GM11168 (cell line): Measurements from ENCODE around the gene CSMD2.
"Not testable (repeated sequence)": the region's sequence is repeated elsewhere in the genome, so short reads cannot be mapped to it uniquely, and the experiment has no call there.

Experiments
- in situ Hi-C: fragments of 300-500 bp; cut with MboI; formaldehyde crosslinking; loops from one replicate; pipeline ENCODE4 v1.12.0; 2022; ENCODE audit warnings: low sequenced_read_pairs; ENCODE audit not compliant: unreplicated experiment

Gene CSMD2

DNA sequence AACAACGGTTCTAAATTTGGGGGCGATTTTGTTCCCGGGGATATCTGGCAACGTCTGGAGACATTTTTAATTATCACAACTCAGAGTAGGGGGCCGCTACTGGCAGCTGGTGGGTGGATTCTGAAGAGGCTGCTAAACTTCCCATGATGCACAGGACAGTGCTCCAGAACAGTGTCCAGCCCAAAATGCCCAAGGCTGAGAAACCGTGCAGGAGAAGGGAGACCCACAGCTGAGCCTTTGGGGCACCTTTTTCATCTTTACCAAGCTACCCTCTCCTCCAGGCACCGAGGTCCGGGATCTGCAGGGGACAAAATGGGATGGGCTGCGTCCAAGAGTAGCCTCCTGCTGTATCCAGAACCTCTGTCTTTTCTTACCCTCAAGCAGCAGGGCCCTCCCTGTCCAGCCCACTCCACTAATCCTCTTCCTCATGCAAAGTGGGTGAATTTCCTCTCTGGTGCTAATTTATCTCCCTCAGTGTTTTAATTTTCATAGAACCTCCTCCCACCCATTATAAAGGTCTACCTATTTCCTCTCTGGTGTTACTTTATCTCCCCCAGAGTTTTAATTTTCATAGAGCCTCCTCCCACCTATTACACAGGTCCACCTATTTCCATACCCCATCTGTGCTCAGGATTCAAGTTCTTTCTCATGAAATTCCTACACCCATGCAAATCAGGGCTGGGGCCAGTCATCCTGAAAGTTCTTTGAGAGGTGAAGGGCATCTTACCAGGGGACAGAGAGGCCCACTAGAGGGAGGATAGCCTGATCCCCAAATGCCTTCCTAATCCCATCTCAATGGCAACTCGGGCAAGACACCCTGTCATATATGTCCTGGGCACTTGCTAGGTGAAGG is 42.7 kb downstream of the CSMD2 start:
- in situ Hi-C loops, result no loop called here

DNA sequence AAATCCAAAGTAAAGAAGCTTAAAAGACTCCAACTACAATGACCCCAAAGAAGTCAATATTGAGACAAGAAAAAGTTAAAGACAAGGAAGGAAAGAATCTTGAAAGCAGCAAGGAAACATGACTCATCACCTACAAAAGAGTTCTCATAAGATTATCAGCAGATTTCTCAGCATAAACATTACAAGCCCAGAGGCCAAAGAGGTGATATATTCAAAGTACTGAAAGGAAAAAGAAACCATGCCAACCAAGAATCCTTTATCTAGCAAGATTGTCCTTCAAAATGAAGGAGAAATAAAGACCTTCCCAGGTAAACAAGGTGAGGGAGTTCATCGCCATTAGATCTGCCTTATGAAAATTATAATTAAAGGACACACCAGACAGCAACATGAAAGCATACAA is 49.8 kb downstream of the CSMD2 start:
- in situ Hi-C loops, result no loop called here

DNA sequence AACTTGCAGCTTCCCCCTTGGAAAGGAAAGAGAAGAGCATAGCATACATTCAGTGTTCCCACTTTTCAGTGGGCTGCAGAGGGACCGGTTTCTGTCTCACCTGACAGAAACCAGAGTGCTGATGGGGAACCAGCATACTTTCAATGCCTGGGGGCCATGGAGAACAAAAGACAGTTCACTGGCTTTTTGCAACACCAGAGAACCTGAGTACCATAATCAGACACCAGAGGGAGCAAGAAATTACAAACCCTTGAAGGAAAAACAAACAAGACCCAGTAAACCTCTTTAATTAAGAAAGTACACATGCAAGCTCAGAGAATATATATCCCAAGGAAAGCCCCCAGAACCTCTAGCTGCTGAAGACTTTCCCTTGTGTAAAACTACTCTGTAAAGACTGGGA is 51.1 kb downstream of the CSMD2 start:
- in situ Hi-C loops, result no loop called here

DNA sequence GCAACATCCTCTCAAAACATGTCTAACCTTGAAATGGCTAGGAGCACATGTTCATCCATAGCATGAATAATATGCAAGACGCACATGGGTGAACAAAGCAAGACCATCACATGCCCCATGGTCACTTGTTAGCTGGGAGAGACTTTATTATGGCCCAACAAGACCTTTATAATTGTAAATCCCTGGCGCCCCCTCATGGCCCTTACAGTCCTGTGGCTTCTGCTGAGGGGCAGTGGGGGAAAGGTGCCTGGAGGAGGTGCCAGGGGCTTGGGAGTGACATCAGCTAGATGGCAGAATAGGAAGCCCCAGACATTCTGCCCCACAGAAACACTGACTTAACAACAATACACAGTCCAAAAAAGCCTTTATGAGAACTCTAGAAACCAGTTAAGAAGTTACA is 51.7 kb downstream of the CSMD2 start:
- in situ Hi-C loops, result no loop called here

DNA sequence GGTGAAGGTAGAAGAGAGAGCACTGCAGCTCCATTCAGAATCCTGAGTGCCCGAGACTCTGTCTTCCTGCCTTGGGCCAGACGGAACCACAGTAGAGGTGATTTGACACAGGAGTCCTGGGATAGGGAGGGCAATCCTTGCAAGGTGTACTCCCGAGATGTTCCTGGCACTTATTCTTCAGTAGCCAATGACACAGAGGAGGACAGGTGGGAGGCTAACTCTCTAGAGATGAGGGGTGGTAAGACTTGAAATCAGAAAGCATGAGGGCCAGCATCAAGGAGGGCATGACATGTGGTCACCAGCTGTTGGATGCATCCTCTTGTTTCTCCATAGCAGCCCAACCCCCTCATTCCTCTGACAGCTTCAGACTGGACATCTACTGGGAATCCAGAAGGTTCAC is 56.3 kb downstream of the CSMD2 start:
- in situ Hi-C loops, result no loop called here

DNA sequence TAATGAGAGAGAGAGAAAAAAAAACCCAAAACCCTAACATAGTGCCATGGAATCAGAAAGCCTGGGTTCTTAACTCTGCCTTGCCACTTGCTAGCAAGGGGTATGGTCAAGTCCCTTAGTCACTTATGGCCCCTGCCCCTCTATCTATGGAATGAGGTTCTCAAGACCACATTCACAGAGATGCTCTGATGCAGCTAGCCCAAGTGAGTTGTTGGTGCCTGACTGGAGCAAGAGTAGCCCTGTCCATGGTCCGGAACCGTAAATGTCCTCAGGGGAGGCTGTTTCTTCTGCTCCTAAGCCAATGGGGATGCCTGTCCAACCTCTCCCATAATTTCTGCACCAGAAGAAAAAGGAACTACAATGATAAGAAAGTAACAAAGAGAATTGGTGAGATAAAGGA is 56.8 kb downstream of the CSMD2 start:
- in situ Hi-C loops, result no loop called here

DNA sequence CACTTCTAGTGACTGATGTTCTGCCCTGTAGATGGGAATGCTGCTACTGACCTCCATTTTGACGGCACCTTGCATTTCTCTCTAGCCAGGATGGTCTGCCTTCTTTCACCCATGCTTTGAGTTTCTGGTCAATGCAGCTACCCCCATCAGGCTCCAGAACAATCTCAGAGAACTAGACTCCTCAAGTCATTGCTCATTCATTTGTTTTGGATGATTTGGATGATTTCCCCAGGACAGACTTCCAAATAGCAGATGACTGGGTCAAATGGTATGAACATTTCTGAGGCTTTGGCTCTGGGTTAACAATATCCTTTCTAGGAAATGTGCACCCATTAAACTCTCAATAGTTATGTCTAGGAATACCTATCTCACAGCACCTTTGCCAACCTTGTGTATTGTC is 63.9 kb downstream of the CSMD2 start:
- in situ Hi-C loops, result no loop called here

DNA sequence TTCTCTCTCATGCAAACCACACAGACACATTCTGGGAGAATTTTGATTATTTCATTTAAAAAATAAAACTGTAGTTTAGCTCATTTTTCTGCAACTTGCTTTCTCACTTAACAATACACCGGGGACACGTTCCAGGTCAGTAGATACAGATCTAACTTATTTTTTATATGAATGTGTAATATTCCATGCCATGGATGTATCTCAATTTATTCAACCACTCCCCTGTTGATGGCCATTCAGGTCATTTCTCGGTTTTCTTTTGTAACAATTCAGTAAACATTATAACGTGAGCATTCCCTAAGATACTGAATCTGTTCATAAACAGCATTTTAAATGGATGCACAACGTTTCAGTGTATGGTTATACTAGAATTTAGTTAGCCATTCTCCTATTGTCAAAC is 64.7 kb downstream of the CSMD2 start:
- in situ Hi-C loops, result no loop called here

DNA sequence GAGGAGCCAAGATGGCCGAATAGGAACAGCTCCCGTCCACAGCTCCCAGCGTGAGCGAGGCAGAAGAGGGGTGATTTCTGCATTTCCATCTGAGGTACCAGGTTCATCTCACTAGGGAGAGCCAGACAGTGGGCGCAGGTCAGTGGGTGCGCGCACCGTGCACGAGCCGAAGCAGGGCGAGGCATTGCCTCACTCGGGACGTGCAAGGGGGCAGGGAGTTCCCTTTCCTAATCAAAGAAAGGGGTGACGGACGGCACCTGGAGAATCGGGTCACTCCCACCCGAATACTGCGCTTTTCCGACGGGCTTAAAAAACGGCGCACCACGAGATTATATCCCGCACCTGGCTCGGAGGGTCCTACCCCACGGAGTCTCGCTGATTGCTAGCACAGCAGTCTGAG is 72.6 kb downstream of the CSMD2 start:
- in situ Hi-C loops, result not testable (repeated sequence)

DNA sequence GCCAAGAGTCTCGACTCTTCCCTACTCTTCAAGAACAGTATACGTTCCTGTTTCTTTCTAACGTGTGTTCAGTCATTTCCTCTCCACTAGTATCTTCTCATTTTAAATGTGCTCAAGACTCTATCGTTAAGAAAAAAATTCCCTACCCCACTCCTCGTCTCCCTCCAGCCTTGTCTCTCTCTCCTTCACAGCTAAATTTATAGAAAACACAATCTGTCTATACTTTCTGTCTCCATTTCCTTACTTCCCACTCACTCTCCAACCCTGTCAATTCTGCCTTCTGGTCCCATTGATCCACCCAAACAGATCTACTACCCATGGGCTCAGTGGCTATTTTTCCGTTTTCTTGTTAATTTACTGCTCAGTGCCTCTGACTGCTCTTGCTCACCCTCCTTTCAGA is 75.3 kb downstream of the CSMD2 start:
- in situ Hi-C loops, result no loop called here

DNA sequence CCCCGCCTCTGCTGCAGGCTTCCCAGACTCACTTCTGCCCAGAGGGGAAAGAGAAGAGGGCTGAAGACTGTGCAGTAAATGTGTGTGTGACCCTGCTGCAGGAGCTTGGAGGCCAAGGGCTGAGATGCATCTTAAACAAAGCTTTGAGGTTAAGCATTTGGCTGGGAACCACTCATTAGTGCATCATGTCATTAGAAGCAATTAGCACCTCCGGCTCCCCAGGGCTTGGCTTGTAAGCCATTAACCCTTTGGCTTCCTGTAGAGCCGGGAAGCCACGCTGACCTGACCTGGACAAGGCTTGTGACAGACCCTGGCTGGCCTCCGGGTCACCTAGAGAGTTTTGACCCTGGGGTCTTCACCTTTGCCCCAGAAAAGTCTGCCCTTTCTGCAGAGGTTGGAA is 77.0 kb downstream of the CSMD2 start:
- in situ Hi-C loops, result no loop called here

DNA sequence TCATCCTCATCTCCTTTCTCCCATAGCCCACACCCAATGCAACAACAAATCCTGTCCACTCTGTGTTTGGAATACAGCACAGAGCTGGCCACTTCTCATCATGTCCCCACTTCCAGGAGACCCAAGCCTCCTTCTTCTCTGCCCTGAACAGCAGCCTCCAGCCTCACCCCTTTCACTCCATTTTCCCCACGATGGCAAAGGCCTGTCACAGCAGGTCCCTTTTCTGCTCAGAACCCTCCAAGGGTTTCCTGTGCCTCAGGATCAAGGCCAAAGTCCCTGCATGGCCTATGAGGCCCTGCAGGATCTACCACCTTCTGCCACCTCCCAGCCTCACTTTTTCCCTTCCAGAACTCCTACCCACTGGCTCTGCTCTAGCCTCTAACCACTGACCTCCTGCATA is 78.5 kb downstream of the CSMD2 start:
- in situ Hi-C loops, result no loop called here

DNA sequence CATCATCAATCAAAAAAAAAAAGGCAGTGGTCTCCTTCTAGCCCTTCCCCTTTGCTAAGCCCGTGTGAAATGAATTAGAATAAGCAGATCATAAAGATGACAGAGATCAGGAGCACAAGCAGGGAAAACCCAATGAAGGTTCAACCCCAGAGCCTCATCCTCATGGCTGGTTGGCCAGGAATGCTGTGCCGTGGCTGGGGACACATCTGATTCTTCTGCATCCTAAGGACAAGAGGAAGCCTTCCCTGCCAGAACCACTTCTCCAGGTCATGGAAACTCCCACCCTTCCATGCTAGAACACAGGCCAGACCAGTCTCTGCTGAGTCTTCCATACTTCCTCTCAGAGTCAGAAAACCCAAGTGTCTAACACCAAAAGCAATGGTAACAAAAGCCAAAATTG is 81.1 kb downstream of the CSMD2 start:
- in situ Hi-C loops, result no loop called here

DNA sequence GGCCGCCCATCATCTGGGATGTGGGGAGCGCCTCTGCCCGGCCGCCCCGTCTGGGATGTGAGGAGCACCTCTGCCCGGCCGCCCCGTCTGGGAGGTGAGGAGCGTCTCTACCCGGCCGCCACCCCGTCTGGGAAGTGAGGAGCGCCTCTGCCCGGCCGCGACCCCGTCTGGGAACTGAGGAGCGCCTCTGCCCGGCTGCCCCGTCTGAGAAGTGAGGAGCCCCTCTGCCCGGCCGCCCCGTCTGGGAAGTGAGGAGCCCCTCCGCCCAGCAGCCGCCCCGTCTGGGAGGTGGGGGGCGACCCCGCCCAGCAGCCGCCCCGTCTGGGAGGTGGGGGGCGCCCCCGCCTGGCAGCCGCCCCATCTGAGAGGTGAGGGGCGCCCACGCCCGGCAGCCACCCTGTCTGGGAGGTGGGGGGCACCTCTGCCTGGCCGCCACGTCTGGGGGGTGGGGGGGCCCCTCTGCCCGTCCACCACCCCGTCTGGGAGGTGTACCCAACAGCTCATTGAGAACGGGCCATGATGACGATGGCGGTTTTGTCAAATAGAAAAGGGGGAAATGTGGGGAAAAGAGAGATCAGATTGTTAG is 82.9 kb downstream of the CSMD2 start:
- in situ Hi-C loops, result not testable (repeated sequence)

DNA sequence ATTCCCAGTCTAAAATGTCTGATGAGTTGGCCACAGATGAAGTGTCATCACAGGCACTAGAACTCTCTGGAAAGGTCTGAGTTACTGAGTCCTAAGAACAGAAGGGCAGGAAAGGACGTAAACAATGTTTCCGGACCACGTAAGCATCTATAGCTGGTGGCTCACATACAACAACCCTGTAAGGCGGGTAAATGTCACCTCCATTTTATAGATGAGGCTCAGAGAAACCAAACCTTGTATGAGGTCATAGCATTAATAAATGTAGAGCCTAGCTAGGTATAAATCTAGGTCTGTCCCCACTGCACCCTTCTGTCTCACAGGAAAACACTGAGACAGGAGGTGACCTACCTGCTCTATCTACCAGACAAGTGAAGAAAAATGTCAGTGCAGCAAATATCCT is 86.6 kb downstream of the CSMD2 start:
- in situ Hi-C loops, result no loop called here

DNA sequence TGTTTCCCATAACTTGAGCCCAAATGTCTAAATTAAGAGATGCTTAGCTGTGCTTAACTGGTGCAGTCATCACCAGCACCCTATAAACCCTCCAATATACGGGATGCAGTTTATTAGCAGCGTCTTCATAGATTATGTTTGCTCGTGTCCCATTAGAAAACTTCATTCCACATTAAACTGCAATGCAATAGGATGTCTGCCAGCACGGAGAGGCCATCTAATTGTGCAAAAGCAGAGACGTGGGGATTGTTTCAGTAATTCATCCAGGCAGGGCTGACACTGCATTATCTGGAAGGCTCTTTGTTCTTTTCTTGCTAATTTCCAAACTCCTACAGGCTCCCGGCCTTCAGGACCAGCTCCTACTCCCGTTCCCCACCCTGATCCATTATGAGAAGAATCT is 89.5 kb downstream of the CSMD2 start:
- in situ Hi-C loops, result no loop called here

DNA sequence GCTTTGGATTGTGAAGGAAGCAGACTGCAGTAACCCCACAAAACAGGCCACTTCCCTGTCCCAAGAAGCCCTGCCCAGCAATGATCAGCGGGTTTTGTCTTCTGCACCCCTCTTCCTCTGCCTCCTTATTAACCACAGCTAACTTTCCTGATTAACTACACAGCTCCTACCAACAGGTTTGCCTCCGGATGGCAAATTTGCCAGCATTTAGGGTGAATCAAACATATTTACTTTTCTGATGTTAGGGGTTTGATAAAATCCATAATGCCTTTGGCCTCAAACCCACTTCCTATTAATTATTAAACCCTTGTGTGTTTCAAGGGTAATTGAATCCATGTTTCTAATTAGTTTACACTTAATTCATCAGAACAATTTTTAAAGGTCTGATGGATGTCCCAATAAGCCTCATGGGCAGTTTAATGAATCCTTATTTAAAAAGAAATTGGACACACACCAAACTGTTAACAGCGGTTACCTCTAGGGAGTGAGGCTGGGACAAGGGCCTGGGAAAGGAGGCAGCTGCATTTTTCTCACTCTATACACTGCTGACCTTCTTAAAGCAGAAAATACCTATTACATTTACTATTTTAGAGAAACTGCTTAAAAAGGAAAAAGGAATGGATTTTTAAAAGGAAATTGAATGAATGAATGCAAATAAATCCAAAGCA is 91.9 kb downstream of the CSMD2 start:
- in situ Hi-C loops, result no loop called here

DNA sequence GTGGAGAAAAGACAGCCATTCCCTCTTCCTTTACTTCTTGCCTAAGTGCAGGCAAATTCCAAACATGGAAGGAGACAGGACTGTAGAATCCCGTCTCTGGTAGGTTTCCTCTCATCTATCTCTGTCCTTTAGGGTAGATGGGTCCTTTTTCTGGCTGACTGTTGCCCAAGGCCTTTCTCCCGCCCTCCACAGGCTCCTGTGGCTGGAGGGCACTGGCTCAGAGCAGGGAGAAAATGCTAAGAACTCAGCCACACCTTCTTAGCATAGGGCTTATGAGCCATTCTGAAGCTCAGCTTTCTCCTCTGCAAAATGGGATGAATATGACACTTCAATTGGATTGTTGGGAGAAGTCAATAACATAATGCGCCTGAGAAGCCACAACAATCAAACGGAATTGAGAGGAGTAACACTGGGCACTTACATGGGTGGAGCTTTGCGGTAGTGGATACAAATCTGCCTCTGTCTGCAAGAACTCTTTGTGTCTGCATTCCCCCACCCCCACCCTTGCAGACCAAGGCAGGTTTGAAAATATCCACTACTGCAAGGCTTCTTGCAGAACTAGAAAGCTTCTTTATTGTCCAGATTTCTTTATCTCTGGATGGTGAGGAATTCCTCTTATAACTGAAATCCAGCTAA is 94.7 kb downstream of the CSMD2 start:
- in situ Hi-C loops, result no loop called here

DNA sequence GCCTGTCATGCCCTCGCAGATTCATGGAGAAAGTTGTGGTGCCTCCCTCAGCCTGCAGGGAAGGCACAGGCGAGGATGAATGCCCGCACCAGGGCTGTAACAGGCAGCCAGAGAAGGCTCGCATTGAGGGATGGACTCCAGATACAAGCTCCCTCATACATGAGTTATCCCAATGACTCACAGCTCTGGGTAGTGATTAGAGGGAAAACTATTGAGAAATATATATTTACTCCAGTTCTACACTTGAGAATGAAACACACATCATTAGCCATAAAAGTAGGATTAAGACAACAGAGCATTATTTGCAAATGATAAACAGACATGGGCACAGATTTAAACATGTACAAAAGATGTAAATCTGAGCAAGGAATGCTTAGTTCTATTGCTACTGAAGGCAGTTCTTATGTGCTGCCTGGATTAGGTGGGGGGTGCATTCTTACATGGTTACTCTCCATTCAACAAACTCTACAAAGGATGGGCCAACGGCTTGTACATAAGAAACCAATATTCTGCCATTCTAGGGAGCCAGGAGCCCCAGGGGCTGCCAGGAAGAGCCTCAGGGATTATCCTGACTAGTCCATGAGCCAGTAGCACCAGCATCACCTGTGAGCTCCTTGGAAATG is 97.9 kb downstream of the CSMD2 start:
- in situ Hi-C loops, result no loop called here

DNA sequence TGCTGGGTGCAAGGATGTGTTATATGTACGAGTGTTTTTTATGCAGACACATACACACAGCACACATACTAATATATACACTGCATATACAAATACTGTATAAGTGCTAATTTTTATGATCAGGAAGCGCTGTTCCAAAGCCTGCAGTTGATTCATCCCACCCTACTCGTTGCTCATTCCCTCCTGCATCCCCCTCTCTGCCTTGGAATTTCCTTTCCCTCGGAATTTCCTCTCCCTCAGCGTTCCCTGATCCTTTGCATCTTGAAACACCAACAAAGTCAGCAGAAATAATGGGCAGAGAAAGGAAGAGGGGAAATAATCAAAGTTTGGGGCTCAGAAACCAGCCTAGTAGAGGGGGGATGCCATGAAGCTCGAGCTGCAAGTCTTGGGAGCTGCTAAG is 98.9 kb downstream of the CSMD2 start:
- in situ Hi-C loops, result no loop called here

DNA sequence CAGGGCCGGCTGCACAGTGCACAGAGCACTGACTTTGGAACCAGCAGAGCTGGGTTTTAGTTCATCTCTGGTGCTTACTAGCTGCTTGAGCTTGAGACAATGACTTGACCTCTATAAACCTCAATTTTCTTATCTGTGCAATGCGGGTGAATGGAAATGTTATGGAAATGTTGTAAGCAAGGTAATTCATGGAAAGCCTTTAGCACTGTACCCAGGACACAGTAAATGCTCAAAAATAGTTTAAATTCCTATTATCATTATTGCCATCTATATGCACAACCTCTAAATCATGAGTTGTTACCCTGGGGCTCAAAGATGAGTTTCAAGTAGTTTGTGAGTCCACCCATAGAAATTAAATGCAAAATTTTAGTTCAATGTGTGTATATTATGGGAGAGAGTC is 99.5 kb downstream of the CSMD2 start:
- in situ Hi-C loops, result no loop called here
